ENCODE results near the gene TSPAN7.

Gene TSPAN7

DNA sequence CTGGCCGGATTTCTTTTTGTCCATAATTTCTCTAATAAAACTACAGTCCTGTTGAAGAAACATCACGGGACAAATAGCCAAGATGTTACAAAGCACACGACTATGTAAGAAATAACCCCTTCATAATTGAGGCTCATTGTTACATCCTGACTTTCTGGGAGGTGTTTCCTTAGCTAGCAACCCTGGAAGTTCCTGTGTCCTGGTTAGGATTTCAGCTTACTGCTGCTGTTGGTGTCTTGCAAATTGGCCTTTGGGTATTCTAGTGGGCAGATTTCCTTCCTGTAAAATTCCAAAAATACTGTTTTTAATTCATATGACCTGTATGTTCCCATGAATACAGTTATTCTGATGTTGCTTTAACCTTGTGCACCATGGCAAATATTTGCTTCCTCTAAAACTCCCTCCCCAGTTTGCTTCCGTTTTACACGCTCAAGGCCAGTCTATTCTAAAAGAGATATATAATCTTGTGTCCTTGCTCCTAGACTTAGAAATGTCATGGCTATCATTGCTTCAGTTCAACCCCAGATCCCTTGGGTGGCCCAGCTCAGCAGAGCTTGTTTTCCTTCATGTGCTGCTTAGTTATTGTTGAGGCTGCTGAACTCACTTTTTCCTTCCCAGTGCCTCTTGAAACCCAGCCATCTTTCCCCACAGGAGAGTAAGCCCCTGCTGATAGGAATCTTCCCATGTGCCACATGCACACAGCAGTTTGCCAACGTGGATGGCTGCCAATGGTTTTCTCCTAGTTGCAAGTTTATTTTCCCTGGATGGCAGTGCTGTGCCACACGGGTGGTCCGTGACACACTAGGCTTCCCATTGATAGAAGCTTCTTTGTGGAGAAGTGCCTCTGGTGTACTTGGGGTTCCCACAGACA lies 75.8 kb downstream of the TSPAN7 start:
- Histone ChIP-seq H3K4me3 (ENCODE audit: low read depth in 1 of 5, low read length in 5 of 5) (no peak overlapping the region), H3K4me1 (ENCODE audit: control insufficient read depth in 5 of 5, insufficient read depth in 5 of 5, low read length in 5 of 5) (peaks cover 0 to 6% (median 0%) of the 10 kb centered on the region in 5 donors), H3K27ac (ENCODE audit: low read depth, low read length) (no peak overlapping the region), H3K9me3 (ENCODE audit: control insufficient read depth in 5 of 5, low read length in 5 of 5) (no peaks in the 10 kb centered on the region), H3K9ac (ENCODE audit: low read length in 5 of 5) (no peak overlapping the region), H3K27me3 (ENCODE audit: control insufficient read depth in 5 of 5, insufficient read depth in 4 of 5, low read length in 5 of 5) (peaks cover 0 to 26% (median 5%) of the 10 kb centered on the region in 5 donors), H3K36me3 (ENCODE audit: control insufficient read depth in 5 of 5, insufficient read depth in 5 of 5, low read length in 5 of 5) (no peaks in the 10 kb centered on the region)

DNA sequence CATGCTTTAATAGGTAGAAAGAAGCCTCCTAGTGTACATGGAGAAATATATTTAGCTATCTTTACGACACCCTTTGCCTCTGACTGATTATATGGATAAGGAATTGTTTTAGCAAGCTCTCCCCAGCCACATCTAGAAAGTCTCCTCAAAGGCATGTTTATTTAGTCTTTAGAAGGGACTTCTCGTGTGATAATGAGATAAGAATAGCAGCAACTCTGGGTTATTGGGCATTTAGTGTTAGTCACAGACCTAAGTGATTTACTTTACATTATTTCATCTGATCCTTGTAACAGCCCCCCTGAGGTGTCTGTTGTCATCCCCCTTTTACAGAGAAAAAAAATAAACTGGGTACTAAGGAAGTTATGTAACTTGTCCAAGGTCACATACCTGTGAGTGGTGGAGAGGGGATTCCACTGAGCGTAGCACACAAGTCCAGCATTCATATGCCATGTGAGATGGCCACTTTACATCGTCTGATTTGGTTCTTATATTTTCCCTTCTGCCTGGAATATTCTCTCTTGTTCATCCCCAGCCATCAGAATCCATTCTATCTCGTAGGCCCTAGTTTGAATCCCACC lies 77.7 kb downstream of the TSPAN7 start:
- Histone ChIP-seq H3K9ac (ENCODE audit: low read length in 5 of 5) (no peak overlapping the region), H3K27ac (ENCODE audit: low read depth, low read length) (no peak overlapping the region), H3K36me3 (ENCODE audit: control insufficient read depth in 5 of 5, insufficient read depth in 5 of 5, low read length in 5 of 5) (no peaks in the 10 kb centered on the region), H3K9me3 (ENCODE audit: control insufficient read depth in 5 of 5, low read length in 5 of 5) (no peaks in the 10 kb centered on the region), H3K27me3 (ENCODE audit: control insufficient read depth in 5 of 5, insufficient read depth in 4 of 5, low read length in 5 of 5) (peaks cover 0 to 32% (median 8%) of the 10 kb centered on the region in 5 donors), H3K4me1 (ENCODE audit: control insufficient read depth in 5 of 5, insufficient read depth in 5 of 5, low read length in 5 of 5) (peaks cover 0 to 6% (median 0%) of the 10 kb centered on the region in 5 donors), H3K4me3 (ENCODE audit: low read depth in 1 of 5, low read length in 5 of 5) (no peak overlapping the region)

DNA sequence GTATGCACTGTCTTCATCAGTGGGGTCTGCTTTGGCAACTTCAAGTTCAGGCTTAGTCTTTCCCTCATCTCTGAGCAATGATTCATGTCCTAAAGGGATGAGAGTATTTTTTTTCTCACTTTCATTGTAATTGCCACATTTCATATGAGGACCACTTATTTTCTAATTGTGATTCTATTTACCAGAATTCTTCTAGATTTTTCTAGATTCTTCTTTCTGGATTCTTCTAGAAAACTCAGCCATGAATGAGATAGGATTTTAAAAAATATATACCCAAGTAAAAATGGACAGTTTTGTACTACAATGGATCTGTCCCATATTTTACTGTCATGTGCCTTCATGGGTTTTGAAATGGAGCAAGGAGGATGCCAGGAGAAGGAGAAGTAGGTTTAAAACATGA lies 78.4 kb downstream of the TSPAN7 start:
- Histone ChIP-seq H3K4me1 (ENCODE audit: control insufficient read depth in 5 of 5, insufficient read depth in 5 of 5, low read length in 5 of 5) (peaks cover 0 to 7% (median 0%) of the 10 kb centered on the region in 5 donors), H3K36me3 (ENCODE audit: control insufficient read depth in 5 of 5, insufficient read depth in 5 of 5, low read length in 5 of 5) (no peaks in the 10 kb centered on the region), H3K9me3 (ENCODE audit: control insufficient read depth in 5 of 5, low read length in 5 of 5) (no peaks in the 10 kb centered on the region), H3K4me3 (ENCODE audit: low read depth in 1 of 5, low read length in 5 of 5) (no peak overlapping the region), H3K27me3 (ENCODE audit: control insufficient read depth in 5 of 5, insufficient read depth in 4 of 5, low read length in 5 of 5) (peaks cover 0 to 31% (median 9%) of the 10 kb centered on the region in 5 donors), H3K9ac (ENCODE audit: low read length in 5 of 5) (no peak overlapping the region), H3K27ac (ENCODE audit: low read depth, low read length) (no peak overlapping the region)

DNA sequence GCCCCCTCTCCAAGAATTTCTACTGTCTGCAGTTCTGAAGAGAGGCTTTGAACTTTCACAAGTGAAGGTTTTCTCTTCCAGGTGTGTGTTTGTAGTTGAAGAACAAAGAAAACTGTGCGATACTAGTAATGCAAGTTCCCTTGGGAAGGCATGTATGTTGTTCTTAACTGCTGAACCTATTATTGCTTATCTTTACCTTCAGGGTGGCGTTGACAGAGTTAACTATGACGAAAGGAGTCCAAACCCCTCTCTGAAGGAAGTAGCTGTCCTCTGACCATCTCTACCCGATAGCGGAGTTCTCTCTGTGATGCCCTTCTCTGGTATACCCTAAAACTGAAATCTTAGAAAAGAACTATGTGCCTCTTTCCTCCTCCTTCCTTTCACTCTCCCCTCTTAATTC lies 79.9 kb downstream of the TSPAN7 start:
- Histone ChIP-seq H3K36me3 (ENCODE audit: control insufficient read depth in 5 of 5, insufficient read depth in 5 of 5, low read length in 5 of 5) (no peaks in the 10 kb centered on the region), H3K9me3 (ENCODE audit: control insufficient read depth in 5 of 5, low read length in 5 of 5) (no peaks in the 10 kb centered on the region), H3K9ac (ENCODE audit: low read length in 5 of 5) (no peak overlapping the region), H3K4me1 (ENCODE audit: control insufficient read depth in 5 of 5, insufficient read depth in 5 of 5, low read length in 5 of 5) (peaks cover 0 to 13% (median 4%) of the 10 kb centered on the region in 5 donors), H3K27me3 (ENCODE audit: control insufficient read depth in 5 of 5, insufficient read depth in 4 of 5, low read length in 5 of 5) (peaks cover 3 to 36% (median 10%) of the 10 kb centered on the region in 5 donors), H3K4me3 (ENCODE audit: low read depth in 1 of 5, low read length in 5 of 5) (no peak overlapping the region), H3K27ac (ENCODE audit: low read depth, low read length) (no peak overlapping the region)

DNA sequence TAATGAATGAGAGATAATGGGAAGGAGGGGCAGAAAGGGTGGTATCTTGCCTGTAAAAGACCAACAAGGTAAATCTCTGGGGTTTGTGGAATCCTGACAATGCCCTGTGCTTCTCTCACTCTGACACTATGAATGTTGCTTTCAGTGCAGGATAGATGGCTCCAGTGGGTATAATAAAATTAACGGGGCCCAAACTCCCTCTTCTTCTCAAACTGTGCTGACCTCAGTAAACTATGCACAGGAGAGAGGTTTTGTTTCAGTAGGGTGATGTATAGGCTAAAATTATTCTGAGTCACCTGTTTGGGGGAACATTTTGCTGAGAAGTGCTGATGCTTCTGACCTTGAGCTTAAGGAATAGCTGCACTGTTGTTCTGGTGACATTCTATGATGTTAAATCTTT lies 82.6 kb downstream of the TSPAN7 start:
- Histone ChIP-seq H3K9ac (ENCODE audit: low read length in 5 of 5) (no peak overlapping the region), H3K9me3 (ENCODE audit: control insufficient read depth in 5 of 5, low read length in 5 of 5) (no peaks in the 10 kb centered on the region), H3K27me3 (ENCODE audit: control insufficient read depth in 5 of 5, insufficient read depth in 4 of 5, low read length in 5 of 5) (peaks cover 7 to 30% (median 10%) of the 10 kb centered on the region in 5 donors), H3K4me3 (ENCODE audit: low read depth in 1 of 5, low read length in 5 of 5) (no peak overlapping the region), H3K4me1 (ENCODE audit: control insufficient read depth in 5 of 5, insufficient read depth in 5 of 5, low read length in 5 of 5) (peaks cover 0 to 6% (median 0%) of the 10 kb centered on the region in 5 donors), H3K27ac (ENCODE audit: low read depth, low read length) (no peak overlapping the region), H3K36me3 (ENCODE audit: control insufficient read depth in 5 of 5, insufficient read depth in 5 of 5, low read length in 5 of 5) (no peaks in the 10 kb centered on the region)

DNA sequence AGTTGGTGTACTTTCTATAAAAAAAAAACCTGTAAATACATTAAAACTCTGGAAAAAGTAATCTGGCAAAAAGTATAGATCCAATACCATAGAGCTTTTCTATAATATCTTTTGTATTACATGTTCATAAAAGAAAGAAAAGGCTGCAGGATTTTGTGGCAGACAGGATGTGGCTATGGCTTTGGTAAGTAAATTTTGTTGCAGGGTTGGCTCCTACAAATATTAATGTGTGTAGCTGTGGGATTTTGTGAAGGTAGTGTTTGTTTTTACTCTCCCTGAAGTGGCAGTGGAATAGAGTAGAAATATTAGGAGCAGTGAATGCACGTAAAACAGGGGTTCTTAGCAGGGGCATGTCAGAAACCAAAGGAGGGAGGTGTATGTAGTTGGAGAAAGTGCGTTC lies 84.8 kb downstream of the TSPAN7 start:
- H3K36me3 ChIP-seq (ENCODE audit: control insufficient read depth in 5 of 5, insufficient read depth in 5 of 5, low read length in 5 of 5) = no peaks in the 10 kb centered on the region
- H3K4me1 ChIP-seq (ENCODE audit: control insufficient read depth in 5 of 5, insufficient read depth in 5 of 5, low read length in 5 of 5) = peaks cover 0 to 11% (median 0%) of the 10 kb centered on the region in 5 donors
- H3K4me3 ChIP-seq (ENCODE audit: low read depth in 1 of 5, low read length in 5 of 5) = no peak overlapping the region
- peaks cover 7 to 23% (median 10%) of the 10 kb centered on the region in 5 donors for H3K27me3 ChIP-seq (ENCODE audit: control insufficient read depth in 5 of 5, insufficient read depth in 4 of 5, low read length in 5 of 5)
- H3K9me3 ChIP-seq (ENCODE audit: control insufficient read depth in 5 of 5, low read length in 5 of 5) = no peaks in the 10 kb centered on the region
- H3K9ac ChIP-seq (ENCODE audit: low read length in 5 of 5) = no peak overlapping the region
- no peak overlapping the region for H3K27ac ChIP-seq (ENCODE audit: low read depth, low read length)

DNA sequence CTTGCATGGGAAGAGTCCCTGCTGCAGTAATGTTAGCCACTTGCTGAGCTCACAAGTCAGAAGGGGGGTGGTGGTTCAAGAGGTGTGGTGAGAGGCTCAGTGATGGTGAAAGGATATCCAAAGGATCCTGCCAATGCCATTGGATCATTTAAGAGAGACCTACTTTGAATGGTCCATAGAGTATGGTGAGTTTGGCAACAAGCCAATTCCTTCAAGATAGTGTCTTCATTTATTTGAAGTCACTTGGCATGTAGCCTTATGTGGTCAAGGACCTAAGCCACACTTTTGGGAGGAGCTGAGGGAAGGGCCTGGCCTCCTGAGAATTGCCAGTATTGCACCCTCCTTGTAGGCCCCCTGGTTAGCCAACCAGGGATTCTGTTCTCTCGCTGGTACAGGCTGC lies 87.9 kb downstream of the TSPAN7 start:
- Histone ChIP-seq H3K27ac (ENCODE audit: low read depth, low read length) (no peak overlapping the region), H3K4me1 (ENCODE audit: control insufficient read depth in 5 of 5, insufficient read depth in 5 of 5, low read length in 5 of 5) (peaks cover 0 to 11% (median 2%) of the 10 kb centered on the region in 5 donors), H3K4me3 (ENCODE audit: low read depth in 1 of 5, low read length in 5 of 5) (no peak overlapping the region)

DNA sequence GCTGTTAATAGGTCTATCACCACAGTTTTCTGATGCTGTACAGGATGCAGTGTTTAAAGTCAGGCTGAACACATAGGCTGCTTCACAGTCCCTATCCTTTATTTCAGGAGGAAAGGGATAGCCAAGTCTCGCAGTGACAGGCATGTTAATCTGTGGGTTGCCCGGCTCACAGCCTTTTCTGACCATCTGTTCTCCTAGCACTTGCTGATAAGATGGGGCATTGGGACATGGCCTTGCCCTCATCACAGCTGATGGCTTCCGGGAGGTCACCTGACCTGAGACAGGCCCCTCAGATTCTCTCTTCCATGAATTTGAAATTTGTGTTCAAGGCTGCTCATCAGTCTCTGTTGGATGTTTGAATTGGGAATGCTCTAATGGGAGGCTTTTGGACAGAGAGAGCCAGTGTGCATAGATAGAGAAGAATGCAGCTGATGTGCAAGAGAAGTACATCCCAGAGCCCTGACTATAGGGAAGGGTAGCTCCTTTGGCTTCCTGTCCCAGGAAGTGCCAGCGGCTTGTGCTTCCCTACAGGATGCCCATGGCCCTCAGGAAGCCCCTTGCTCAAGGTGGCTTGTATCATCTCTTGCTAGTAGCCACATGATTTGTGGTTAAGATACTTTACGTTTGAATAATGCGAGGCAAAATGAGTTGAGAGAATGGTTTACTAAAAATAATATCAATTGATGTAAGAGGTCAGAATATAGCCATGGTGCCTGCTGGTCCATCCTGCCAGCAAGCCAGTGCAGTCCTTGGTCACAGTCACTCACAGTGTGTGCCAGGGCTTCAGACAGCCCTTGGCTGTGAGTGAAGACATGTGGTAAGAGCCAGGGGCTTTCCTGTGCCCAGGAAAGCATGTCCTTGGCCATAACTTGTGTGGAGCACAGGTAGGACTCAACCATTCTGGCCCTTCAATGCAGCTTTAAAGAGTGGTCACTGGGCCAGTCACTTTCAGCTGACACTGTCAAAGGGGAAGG lies 88.6 kb downstream of the TSPAN7 start:
- Histone ChIP-seq H3K9me3 (ENCODE audit: control insufficient read depth in 5 of 5, low read length in 5 of 5) (no peaks in the 10 kb centered on the region), H3K4me1 (ENCODE audit: control insufficient read depth in 5 of 5, insufficient read depth in 5 of 5, low read length in 5 of 5) (peaks cover 0 to 8% (median 2%) of the 10 kb centered on the region in 5 donors), H3K4me3 (ENCODE audit: low read depth in 1 of 5, low read length in 5 of 5) (no peak overlapping the region), H3K36me3 (ENCODE audit: control insufficient read depth in 5 of 5, insufficient read depth in 5 of 5, low read length in 5 of 5) (no peaks in the 10 kb centered on the region), H3K9ac (ENCODE audit: low read length in 5 of 5) (no peak overlapping the region), H3K27me3 (ENCODE audit: control insufficient read depth in 5 of 5, insufficient read depth in 4 of 5, low read length in 5 of 5) (peaks cover 2 to 6% (median 3%) of the 10 kb centered on the region in 5 donors), H3K27ac (ENCODE audit: low read depth, low read length) (no peak overlapping the region)

More for the DNA sequence above, 87.9 kb downstream of the TSPAN7 start:
- Histone ChIP-seq H3K9me3 (ENCODE audit: control insufficient read depth in 5 of 5, low read length in 5 of 5) (no peaks in the 10 kb centered on the region), H3K9ac (ENCODE audit: low read length in 5 of 5) (no peak overlapping the region), H3K27me3 (ENCODE audit: control insufficient read depth in 5 of 5, insufficient read depth in 4 of 5, low read length in 5 of 5) (peaks cover 3 to 11% (median 7%) of the 10 kb centered on the region in 5 donors), H3K36me3 (ENCODE audit: control insufficient read depth in 5 of 5, insufficient read depth in 5 of 5, low read length in 5 of 5) (no peaks in the 10 kb centered on the region)

DNA sequence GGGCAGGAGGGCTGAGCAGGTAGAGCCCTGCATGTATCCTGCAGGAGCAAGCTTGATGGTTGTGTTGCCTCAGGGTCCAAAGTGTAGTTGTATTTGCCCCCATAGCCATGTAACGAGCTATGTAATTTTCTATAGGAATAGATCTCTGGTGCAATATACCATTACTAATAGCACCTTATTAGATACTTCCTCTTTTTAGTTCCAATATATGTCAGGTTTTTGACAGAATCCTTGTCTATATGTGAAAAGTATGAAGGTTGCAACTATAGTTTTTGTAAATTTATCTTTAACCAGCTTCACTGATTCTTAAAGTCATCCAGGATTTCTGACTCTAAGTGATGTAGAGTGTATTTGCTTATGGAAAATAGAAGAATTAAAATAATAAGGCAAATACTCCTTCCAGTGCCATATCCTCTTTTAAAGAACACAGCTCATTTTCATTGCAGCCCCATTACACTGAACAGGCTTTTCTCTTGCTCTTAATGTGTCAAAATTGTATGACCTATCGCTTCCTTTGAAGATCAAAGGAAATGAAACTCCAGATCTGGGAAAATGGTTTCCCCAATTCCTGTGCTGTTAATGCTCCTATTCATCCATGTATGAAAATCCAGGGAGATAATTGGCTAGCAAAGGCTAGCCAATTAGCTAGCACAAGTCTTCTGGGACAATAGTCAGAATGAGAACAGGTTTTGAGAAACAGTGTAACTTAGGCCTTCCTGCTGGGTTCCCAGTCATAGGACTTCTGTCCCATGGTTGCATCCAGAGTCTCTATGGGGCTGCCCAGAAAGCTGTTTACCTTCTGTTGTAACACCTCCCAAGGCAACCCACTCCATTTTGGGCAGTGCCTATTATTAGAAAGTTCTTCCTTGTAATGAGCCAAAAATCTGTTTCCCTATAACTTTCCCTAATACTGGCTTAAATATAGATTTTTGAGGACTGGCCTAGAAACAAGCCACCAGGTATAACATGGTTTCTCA lies 90.6 kb downstream of the TSPAN7 start:
- Histone ChIP-seq H3K9me3 (ENCODE audit: control insufficient read depth in 5 of 5, low read length in 5 of 5) (no peaks in the 10 kb centered on the region), H3K4me1 (ENCODE audit: control insufficient read depth in 5 of 5, insufficient read depth in 5 of 5, low read length in 5 of 5) (peaks cover 0 to 5% (median 2%) of the 10 kb centered on the region in 5 donors), H3K9ac (ENCODE audit: low read length in 5 of 5) (no peak overlapping the region), H3K27me3 (ENCODE audit: control insufficient read depth in 5 of 5, insufficient read depth in 4 of 5, low read length in 5 of 5) (no peaks in the 10 kb centered on the region), H3K4me3 (ENCODE audit: low read depth in 1 of 5, low read length in 5 of 5) (no peak overlapping the region), H3K36me3 (ENCODE audit: control insufficient read depth in 5 of 5, insufficient read depth in 5 of 5, low read length in 5 of 5) (no peaks in the 10 kb centered on the region), H3K27ac (ENCODE audit: low read depth, low read length) (no peak overlapping the region)
